Measurements from ENCODE around the gene JMJD4.

The JMJD4 gene

GRCh38 chr1:227734856-227735538, at the start of gene JMJD4, which contains the start of gene SNAP47:
Gene JMJD4 (minus strand): TSS chr1:227735302. CDS start chr1:227735273, 29 bp downstream.
Gene SNAP47 (plus strand): TSS chr1:227735435. CDS start chr1:227747737, 12,302 bp downstream.
- DNase-seq = peak; percentile 37 to 93 (median 84)

- DNase-seq = no peak
Measured at GRCh38 chr1:227782226-227782625, 47.1 kb upstream of the JMJD4 start.

GRCh38 chr1:227781314-227781930, 46.3 kb upstream of the JMJD4 start:
- DNase-seq = no peak

GRCh38 chr1:227780101-227781044, 45.3 kb upstream of the JMJD4 start:
- no peak for DNase-seq

- no peak for DNase-seq
Measured at GRCh38 chr1:227779685-227780084, 44.6 kb upstream of the JMJD4 start.

GRCh38 chr1:227779021-227779441, 43.9 kb upstream of the JMJD4 start:
- no peak for DNase-seq

- DNase-seq = no peak
Measured at GRCh38 chr1:227778401-227778947, 43.4 kb upstream of the JMJD4 start.

GRCh38 chr1:227777646-227778045, 42.5 kb upstream of the JMJD4 start:
- no peak for DNase-seq

GRCh38 chr1:227777156-227777555, 42.1 kb upstream of the JMJD4 start:
- DNase-seq = no peak

- DNase-seq = no peak
Measured at GRCh38 chr1:227776331-227776771, 41.2 kb upstream of the JMJD4 start.

GRCh38 chr1:227775841-227776240, 40.7 kb upstream of the JMJD4 start:
- no peak for DNase-seq

- DNase-seq = no peak
Measured at GRCh38 chr1:227774821-227775661, 39.9 kb upstream of the JMJD4 start.

- DNase-seq = no peak
Measured at GRCh38 chr1:227774051-227774731, 39.1 kb upstream of the JMJD4 start.

- no peak for DNase-seq
Measured at GRCh38 chr1:227773558-227773957, 38.5 kb upstream of the JMJD4 start.

- no peak for DNase-seq
Measured at GRCh38 chr1:227771771-227772170, 36.7 kb upstream of the JMJD4 start.

GRCh38 chr1:227771326-227771725, 36.2 kb upstream of the JMJD4 start:
- DNase-seq = no peak

GRCh38 chr1:227770812-227771211, 35.7 kb upstream of the JMJD4 start:
- DNase-seq = no peak

- DNase-seq = no peak
Measured at GRCh38 chr1:227769936-227770494, 34.9 kb upstream of the JMJD4 start.

- DNase-seq = no peak
Measured at GRCh38 chr1:227769047-227769935, 34.2 kb upstream of the JMJD4 start.

Measured in hypothalamus (tissue), 51 donors.